ENCODE measurements around the gene FAM186B. TPM values are rescaled to one million over a fixed set of nuclear protein-coding genes. Genes with fewer than 3 reads are reported as not detected.

FAM186B gene
- total RNA-seq, 6 donors from 2014 or later = 0.20 to 3.1 (median 0.73) TPM

- TF ChIP-seq CTCF (IDR thresholded peaks at IDR 0.05) = no peak
- no peak for TF ChIP-seq POLR2A (IDR thresholded peaks at IDR 0.05)
- no peak for TF ChIP-seq POLR2AphosphoS5 (IDR thresholded peaks at IDR 0.05)
- Histone ChIP-seq H3K27ac (no peak overlapping the region), H3K27me3 (no peaks in the 10 kb centered on the region), H3K4me1 (peaks cover 9 to 15% (median 13%) of the 10 kb centered on the region in 4 donors), H3K4me3 (no peak overlapping the region), H3K36me3 (peaks cover 0 to 18% (median 6%) of the 10 kb centered on the region in 4 donors), H3K9me3 (no peaks in the 10 kb centered on the region)
- no peak for DNase-seq
- 94 to 95% methylated on average over 3 to 4 of the region's 4 CpGs for WGBS, 2 donors
- ATAC-seq (ENCODE audit: low FRiP score in 2 of 2) = no peak
These were observed 30.2 kb upstream of the FAM186B start for GRCh38 chr12:49635656-49636055.

GRCh38 chr12:49635036-49635435 is 29.6 kb upstream of the FAM186B start:
- Histone ChIP-seq H3K36me3 (peaks cover 0 to 18% (median 6%) of the 10 kb centered on the region in 4 donors), H3K4me1 (peaks cover 9 to 15% (median 13%) of the 10 kb centered on the region in 4 donors), H3K4me3 (no peak overlapping the region), H3K9me3 (no peaks in the 10 kb centered on the region), H3K27me3 (no peaks in the 10 kb centered on the region), H3K27ac (no peak overlapping the region)
- DNase-seq (no peak), ATAC-seq (ENCODE audit: low FRiP score in 2 of 2) (no peak)
- TF ChIP-seq EP300 (IDR thresholded peaks at IDR 0.05) (no peak), CTCF (IDR thresholded peaks at IDR 0.05) (no peak), POLR2AphosphoS5 (IDR thresholded peaks at IDR 0.05) (no peak), POLR2A (IDR thresholded peaks at IDR 0.05) (no peak)
- WGBS, 2 donors = 83 to 92% methylated on average over 9 of the region's 9 CpGs

- Histone ChIP-seq H3K9me3 (no peaks in the 10 kb centered on the region), H3K36me3 (peaks cover 0 to 18% (median 6%) of the 10 kb centered on the region in 4 donors), H3K27me3 (no peaks in the 10 kb centered on the region), H3K27ac (no peak overlapping the region), H3K4me3 (no peak overlapping the region), H3K4me1 (peaks cover 9 to 15% (median 13%) of the 10 kb centered on the region in 4 donors)
- DNase-seq (no peak), ATAC-seq (ENCODE audit: low FRiP score in 2 of 2) (no peak)
- TF ChIP-seq CTCF (IDR thresholded peaks at IDR 0.05) (no peak), POLR2AphosphoS5 (IDR thresholded peaks at IDR 0.05) (no peak), POLR2A (IDR thresholded peaks at IDR 0.05) (no peak), EP300 (IDR thresholded peaks at IDR 0.05) (no peak)
- 94% methylated on average over 2 of the region's 2 CpGs for WGBS, 2 donors
These were observed 28.4 kb upstream of the FAM186B start for GRCh38 chr12:49633703-49634345.

- Histone ChIP-seq H3K27me3 (no peaks in the 10 kb centered on the region), H3K9me3 (no peaks in the 10 kb centered on the region), H3K27ac (no peak overlapping the region), H3K36me3 (peaks cover 0 to 18% (median 5%) of the 10 kb centered on the region in 4 donors), H3K4me3 (no peak overlapping the region), H3K4me1 (peaks cover 9 to 15% (median 13%) of the 10 kb centered on the region in 4 donors)
- TF ChIP-seq POLR2A (IDR thresholded peaks at IDR 0.05) (no peak), CTCF (IDR thresholded peaks at IDR 0.05) (no peak), EP300 (IDR thresholded peaks at IDR 0.05) (no peak), POLR2AphosphoS5 (IDR thresholded peaks at IDR 0.05) (no peak)
- 96% methylated on average over 4 to 8 of the region's 8 CpGs for WGBS, 2 donors
- DNase-seq (no peak), ATAC-seq (ENCODE audit: low FRiP score in 2 of 2) (no peak)
These were observed 27.7 kb upstream of the FAM186B start for GRCh38 chr12:49632986-49633702.
